Astrocyte (in vitro differentiated cells and primary cell): ENCODE results near the gene UBQLN1.

Experiments
- EZH2 ChIP-seq: IDR thresholded peaks from 2 replicates; pipeline ENCODE4 v1.6.1; 2012; ENCODE audit warnings: mild to moderate bottlenecking, low read length, inconsistent platforms; ENCODE audit not compliant: insufficient read depth
- TF ChIP-seq, protein P1 (sequence below): IDR thresholded peaks from 2 replicates; pipeline ENCODE4 v1.5.1; 2011; ENCODE audit warnings: low read depth, mild to moderate bottlenecking, inconsistent platforms, low read length, moderate library complexity; ENCODE audit not compliant: insufficient read depth

DNA sequence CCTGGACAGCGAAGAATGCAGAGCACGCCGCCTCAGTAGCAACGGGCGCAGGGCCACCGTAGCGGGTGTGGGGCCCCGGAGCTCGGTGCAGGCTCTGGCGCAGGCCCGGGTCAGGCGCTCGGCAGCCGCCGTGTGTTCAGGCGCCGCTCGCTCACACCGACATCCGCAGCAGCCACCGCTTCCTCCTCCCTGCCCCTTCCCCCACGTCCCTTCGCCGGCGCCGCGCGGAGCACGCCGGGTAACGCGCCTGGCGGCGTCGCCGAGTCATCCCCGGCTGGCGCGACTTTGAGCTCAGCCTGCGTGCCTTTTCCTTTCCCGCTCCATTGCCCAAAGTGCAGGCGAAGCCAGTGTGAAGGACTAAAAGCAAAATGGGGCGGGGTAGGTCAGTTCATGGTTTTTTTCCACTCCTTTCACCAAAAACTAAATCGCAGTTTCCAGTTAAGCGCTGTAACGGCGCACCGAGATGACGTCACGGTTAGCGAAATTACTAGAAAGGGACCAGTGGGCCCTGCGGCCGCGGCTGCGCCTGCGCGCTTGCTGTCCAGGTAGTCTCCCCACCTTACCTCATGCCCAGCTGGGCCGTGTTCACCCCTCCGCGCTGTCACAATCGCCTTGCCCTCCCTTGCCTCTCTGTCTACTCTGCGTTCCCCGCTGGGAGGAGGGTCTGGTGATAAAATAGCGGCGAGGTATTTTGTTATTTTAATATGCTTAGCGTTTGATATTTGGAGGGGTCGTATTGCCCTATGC, at the start of gene UBQLN1:
- TF ChIP-seq, protein P1, sequence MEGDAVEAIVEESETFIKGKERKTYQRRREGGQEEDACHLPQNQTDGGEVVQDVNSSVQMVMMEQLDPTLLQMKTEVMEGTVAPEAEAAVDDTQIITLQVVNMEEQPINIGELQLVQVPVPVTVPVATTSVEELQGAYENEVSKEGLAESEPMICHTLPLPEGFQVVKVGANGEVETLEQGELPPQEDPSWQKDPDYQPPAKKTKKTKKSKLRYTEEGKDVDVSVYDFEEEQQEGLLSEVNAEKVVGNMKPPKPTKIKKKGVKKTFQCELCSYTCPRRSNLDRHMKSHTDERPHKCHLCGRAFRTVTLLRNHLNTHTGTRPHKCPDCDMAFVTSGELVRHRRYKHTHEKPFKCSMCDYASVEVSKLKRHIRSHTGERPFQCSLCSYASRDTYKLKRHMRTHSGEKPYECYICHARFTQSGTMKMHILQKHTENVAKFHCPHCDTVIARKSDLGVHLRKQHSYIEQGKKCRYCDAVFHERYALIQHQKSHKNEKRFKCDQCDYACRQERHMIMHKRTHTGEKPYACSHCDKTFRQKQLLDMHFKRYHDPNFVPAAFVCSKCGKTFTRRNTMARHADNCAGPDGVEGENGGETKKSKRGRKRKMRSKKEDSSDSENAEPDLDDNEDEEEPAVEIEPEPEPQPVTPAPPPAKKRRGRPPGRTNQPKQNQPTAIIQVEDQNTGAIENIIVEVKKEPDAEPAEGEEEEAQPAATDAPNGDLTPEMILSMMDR, result no peak
- TF ChIP-seq EZH2, result no peak
